ENCODE data around the gene PPP6R3. TPM values are rescaled to one million over a fixed set of nuclear protein-coding genes. Genes with fewer than 3 reads are reported as not detected.

PPP6R3 gene
- total and polyA plus RNA-seq, 2 of the 8 experiments (the other 6 are each of a cell fraction or from before 2014, with no cell fraction given), result 44.6 to 150 TPM

DNA sequence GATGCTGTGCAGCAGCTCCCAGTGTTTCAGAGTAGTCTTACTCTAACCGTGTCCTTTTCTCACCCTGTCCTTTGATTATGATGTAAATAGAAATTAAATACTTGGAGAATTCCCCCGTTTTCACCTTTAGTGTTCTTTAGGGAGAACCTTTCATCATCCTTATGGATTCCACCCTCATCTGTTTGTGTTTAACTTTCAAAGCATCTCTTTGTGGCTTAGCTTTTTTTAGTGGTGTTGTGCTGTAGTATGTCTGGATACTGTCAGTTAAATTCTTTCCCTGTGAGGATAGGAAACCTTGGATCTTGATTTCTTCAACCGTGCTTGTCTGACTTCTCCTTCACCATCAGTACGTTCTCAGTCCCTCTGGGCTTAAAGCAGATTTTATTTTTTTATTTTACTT, 48.5 kb downstream of the PPP6R3 start (continued):
- TF ChIP-seq, protein P1, sequence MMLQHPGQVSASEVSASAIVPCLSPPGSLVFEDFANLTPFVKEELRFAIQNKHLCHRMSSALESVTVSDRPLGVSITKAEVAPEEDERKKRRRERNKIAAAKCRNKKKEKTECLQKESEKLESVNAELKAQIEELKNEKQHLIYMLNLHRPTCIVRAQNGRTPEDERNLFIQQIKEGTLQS (IDR thresholded peaks at IDR 0.05; ENCODE audit: insufficient read depth, low read depth, low read length), result no peak
- no peak for TF ChIP-seq TBP (IDR thresholded peaks at IDR 0.05; ENCODE audit: low read depth, low read length)
- TF ChIP-seq, protein P2, sequence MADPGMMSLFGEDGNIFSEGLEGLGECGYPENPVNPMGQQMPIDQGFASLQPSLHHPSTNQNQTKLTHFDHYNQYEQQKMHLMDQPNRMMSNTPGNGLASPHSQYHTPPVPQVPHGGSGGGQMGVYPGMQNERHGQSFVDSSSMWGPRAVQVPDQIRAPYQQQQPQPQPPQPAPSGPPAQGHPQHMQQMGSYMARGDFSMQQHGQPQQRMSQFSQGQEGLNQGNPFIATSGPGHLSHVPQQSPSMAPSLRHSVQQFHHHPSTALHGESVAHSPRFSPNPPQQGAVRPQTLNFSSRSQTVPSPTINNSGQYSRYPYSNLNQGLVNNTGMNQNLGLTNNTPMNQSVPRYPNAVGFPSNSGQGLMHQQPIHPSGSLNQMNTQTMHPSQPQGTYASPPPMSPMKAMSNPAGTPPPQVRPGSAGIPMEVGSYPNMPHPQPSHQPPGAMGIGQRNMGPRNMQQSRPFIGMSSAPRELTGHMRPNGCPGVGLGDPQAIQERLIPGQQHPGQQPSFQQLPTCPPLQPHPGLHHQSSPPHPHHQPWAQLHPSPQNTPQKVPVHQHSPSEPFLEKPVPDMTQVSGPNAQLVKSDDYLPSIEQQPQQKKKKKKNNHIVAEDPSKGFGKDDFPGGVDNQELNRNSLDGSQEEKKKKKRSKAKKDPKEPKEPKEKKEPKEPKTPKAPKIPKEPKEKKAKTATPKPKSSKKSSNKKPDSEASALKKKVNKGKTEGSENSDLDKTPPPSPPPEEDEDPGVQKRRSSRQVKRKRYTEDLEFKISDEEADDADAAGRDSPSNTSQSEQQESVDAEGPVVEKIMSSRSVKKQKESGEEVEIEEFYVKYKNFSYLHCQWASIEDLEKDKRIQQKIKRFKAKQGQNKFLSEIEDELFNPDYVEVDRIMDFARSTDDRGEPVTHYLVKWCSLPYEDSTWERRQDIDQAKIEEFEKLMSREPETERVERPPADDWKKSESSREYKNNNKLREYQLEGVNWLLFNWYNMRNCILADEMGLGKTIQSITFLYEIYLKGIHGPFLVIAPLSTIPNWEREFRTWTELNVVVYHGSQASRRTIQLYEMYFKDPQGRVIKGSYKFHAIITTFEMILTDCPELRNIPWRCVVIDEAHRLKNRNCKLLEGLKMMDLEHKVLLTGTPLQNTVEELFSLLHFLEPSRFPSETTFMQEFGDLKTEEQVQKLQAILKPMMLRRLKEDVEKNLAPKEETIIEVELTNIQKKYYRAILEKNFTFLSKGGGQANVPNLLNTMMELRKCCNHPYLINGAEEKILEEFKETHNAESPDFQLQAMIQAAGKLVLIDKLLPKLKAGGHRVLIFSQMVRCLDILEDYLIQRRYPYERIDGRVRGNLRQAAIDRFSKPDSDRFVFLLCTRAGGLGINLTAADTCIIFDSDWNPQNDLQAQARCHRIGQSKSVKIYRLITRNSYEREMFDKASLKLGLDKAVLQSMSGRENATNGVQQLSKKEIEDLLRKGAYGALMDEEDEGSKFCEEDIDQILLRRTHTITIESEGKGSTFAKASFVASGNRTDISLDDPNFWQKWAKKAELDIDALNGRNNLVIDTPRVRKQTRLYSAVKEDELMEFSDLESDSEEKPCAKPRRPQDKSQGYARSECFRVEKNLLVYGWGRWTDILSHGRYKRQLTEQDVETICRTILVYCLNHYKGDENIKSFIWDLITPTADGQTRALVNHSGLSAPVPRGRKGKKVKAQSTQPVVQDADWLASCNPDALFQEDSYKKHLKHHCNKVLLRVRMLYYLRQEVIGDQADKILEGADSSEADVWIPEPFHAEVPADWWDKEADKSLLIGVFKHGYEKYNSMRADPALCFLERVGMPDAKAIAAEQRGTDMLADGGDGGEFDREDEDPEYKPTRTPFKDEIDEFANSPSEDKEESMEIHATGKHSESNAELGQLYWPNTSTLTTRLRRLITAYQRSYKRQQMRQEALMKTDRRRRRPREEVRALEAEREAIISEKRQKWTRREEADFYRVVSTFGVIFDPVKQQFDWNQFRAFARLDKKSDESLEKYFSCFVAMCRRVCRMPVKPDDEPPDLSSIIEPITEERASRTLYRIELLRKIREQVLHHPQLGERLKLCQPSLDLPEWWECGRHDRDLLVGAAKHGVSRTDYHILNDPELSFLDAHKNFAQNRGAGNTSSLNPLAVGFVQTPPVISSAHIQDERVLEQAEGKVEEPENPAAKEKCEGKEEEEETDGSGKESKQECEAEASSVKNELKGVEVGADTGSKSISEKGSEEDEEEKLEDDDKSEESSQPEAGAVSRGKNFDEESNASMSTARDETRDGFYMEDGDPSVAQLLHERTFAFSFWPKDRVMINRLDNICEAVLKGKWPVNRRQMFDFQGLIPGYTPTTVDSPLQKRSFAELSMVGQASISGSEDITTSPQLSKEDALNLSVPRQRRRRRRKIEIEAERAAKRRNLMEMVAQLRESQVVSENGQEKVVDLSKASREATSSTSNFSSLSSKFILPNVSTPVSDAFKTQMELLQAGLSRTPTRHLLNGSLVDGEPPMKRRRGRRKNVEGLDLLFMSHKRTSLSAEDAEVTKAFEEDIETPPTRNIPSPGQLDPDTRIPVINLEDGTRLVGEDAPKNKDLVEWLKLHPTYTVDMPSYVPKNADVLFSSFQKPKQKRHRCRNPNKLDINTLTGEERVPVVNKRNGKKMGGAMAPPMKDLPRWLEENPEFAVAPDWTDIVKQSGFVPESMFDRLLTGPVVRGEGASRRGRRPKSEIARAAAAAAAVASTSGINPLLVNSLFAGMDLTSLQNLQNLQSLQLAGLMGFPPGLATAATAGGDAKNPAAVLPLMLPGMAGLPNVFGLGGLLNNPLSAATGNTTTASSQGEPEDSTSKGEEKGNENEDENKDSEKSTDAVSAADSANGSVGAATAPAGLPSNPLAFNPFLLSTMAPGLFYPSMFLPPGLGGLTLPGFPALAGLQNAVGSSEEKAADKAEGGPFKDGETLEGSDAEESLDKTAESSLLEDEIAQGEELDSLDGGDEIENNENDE (IDR thresholded peaks at IDR 0.05; ENCODE audit: insufficient replicate concordance, low read length), result no peak
- no peak for TF ChIP-seq CBX5 (IDR thresholded peaks at IDR 0.05; ENCODE audit: low read depth, low read length)
- no peak for TF ChIP-seq ATF2 (IDR thresholded peaks at IDR 0.05; ENCODE audit: low read length)
- TF ChIP-seq GABPA (IDR thresholded peaks at IDR 0.05; ENCODE audit: borderline replicate concordance, insufficient read depth, low read length), result no peak
- no peak for TF ChIP-seq POLR2AphosphoS5 (IDR thresholded peaks at IDR 0.05; ENCODE audit: low read depth, low read length)
- TF ChIP-seq, protein P3, sequence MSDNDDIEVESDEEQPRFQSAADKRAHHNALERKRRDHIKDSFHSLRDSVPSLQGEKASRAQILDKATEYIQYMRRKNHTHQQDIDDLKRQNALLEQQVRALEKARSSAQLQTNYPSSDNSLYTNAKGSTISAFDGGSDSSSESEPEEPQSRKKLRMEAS (IDR thresholded peaks at IDR 0.05), result no peak
